Fibroblast of the conjunctiva (primary cell): ENCODE data around the gene CDC40.
"Not testable (repeated sequence)": the region's sequence is repeated elsewhere in the genome, so short reads cannot be mapped to it uniquely, and the experiment has no call there.

Source experiments
- DNase-seq: peaks from one replicate; pipeline ENCODE4 v3.0.0-alpha.2; 2010; ENCODE audit warnings: low read depth

CDC40 gene

GRCh38 chr6:110201151-110201884 is 21.1 kb downstream of the CDC40 start:
- no peak for DNase-seq

- no peak for DNase-seq
Observed at GRCh38 chr6:110207652-110208051, 27.4 kb downstream of the CDC40 start.

- DNase-seq: no peak
Observed at GRCh38 chr6:110211753-110212152, 31.5 kb downstream of the CDC40 start.

GRCh38 chr6:110214338-110214737 is 34.1 kb downstream of the CDC40 start:
- no peak for DNase-seq

- no peak for DNase-seq
Observed at GRCh38 chr6:110216140-110216539, 35.9 kb downstream of the CDC40 start.

GRCh38 chr6:110217266-110217665 is 37.0 kb downstream of the CDC40 start:
- no peak for DNase-seq

GRCh38 chr6:110221738-110222137 is 41.5 kb downstream of the CDC40 start:
- DNase-seq: no peak

GRCh38 chr6:110226261-110226660 is 46.0 kb downstream of the CDC40 start:
- DNase-seq: no peak

GRCh38 chr6:110232450-110232849 is 52.2 kb downstream of the CDC40 start:
- DNase-seq: no peak

- DNase-seq: no peak
Observed at GRCh38 chr6:110233770-110234374, 53.6 kb downstream of the CDC40 start.

- not testable (repeated sequence) for DNase-seq
Observed at GRCh38 chr6:110236007-110236406, 55.8 kb downstream of the CDC40 start.

- no peak for DNase-seq
Observed at GRCh38 chr6:110239526-110240274, 59.5 kb downstream of the CDC40 start.

GRCh38 chr6:110244621-110245020 is 64.4 kb downstream of the CDC40 start:
- not testable (repeated sequence) for DNase-seq

- no peak for DNase-seq
Observed at GRCh38 chr6:110246378-110246777, 66.2 kb downstream of the CDC40 start.

GRCh38 chr6:110246900-110247546 is 66.8 kb downstream of the CDC40 start:
- DNase-seq: no peak

GRCh38 chr6:110250058-110250457 is 69.8 kb downstream of the CDC40 start:
- no peak for DNase-seq

- DNase-seq: no peak
Observed at GRCh38 chr6:110250838-110251237, 70.6 kb downstream of the CDC40 start.

GRCh38 chr6:110255211-110255750 is 75.1 kb downstream of the CDC40 start:
- DNase-seq: no peak

GRCh38 chr6:110256366-110256765 is 76.1 kb downstream of the CDC40 start:
- no peak for DNase-seq

- no peak for DNase-seq
Observed at GRCh38 chr6:110265273-110265672, 85.0 kb downstream of the CDC40 start.

- no peak for DNase-seq
Observed at GRCh38 chr6:110266996-110267395, 86.8 kb downstream of the CDC40 start.

GRCh38 chr6:110269623-110270022 is 89.4 kb downstream of the CDC40 start:
- DNase-seq: no peak
